Thoracic aorta (tissue), 2 donors: ENCODE measurements around the gene CUL4A. TPM values are rescaled to one million over a fixed set of nuclear protein-coding genes. Genes with fewer than 3 reads are reported as not detected.

Experiments used
- ATAC-seq: fragments of 150-250 bp; one replicate; pipeline ENCODE4 v1.8.0; 2017; ENCODE audit warnings: low read depth; ENCODE audit not compliant: insufficient number of reproducible peaks, low FRiP score
- DNase-seq: peaks from one replicate; pipeline ENCODE4 v3.0.0-alpha.2; 2020; ENCODE audit warnings: low spot score
- H3K27ac ChIP-seq, 2 donors: fragments of 200-600 bp; sonication (generic); 1 replicate in 1 of 2; 2 replicates in 1 of 2; pipeline ENCODE4 v1.5.1; 2016; ENCODE audit warnings: mild to moderate bottlenecking in 2 of 2, moderate library complexity in 2 of 2
- H3K27me3 ChIP-seq: fragments of 200-600 bp; sonication (generic); replicated peaks from 2 replicates; pipeline ENCODE4 v1.6.0; 2016; ENCODE audit warnings: mild to moderate bottlenecking; ENCODE audit not compliant: insufficient read depth
- H3K36me3 ChIP-seq: fragments of 200-600 bp; sonication (generic); one replicate; pipeline ENCODE4 v1.5.1; 2016
- H3K4me1 ChIP-seq, 2 donors: fragments of 200-600 bp; sonication (generic); 1 replicate in 1 of 2; 2 replicates in 1 of 2; pipeline versions ENCODE4 v1.5.1 to v1.6.0; 2016; ENCODE audit warnings: low read depth in 2 of 2, mild to moderate bottlenecking in 1 of 2; ENCODE audit not compliant: control insufficient read depth in 1 of 2
- H3K4me3 ChIP-seq: fragments of 200-600 bp; sonication (generic); 2 replicates; pipeline ENCODE4 v1.5.1; 2016; ENCODE audit warnings: mild to moderate bottlenecking
- H3K9me3 ChIP-seq: fragments of 200-600 bp; sonication (generic); 2 replicates; pipeline ENCODE4 v1.5.1; 2016
- CTCF ChIP-seq: fragments of 200-600 bp; sonication (generic); IDR thresholded peaks from one replicate; pipeline ENCODE4 v1.5.1; 2019; ENCODE audit warnings: antibody characterized with exemption
- total RNA-seq, 2 donors: library from RNA; depleted of rRNA; stranded (reverse); fragments of >200 nt; gene quantifications; one replicate each; pipeline versions ENCODE4 v1.1.0 to v1.2.3, GENCODE V29; 2016

The CUL4A gene
- total RNA-seq, 2 donors from 2014 or later = 112 to 156 TPM

GRCh38 chr13:113179374-113180230, 29.8 kb upstream of the CUL4A start:
- DNase-seq (no peak), ATAC-seq (no peak)
- H3K4me1 ChIP-seq = no peaks in the 10 kb centered on the region
- H3K27me3 ChIP-seq = no peaks in the 10 kb centered on the region
- H3K4me3 ChIP-seq = no peak overlapping the region
- no peak for TF ChIP-seq CTCF
- peaks cover 74% of the 10 kb centered on the region for H3K36me3 ChIP-seq
- H3K9me3 ChIP-seq = no peaks in the 10 kb centered on the region
- H3K27ac ChIP-seq = no peak overlapping the region

GRCh38 chr13:113182046-113182445, 27.4 kb upstream of the CUL4A start:
- no peak for TF ChIP-seq CTCF
- DNase-seq (no peak), ATAC-seq (no peak)
- H3K36me3 ChIP-seq = peaks cover 66% of the 10 kb centered on the region
- no peaks in the 10 kb centered on the region for H3K9me3 ChIP-seq
- no peak overlapping the region for H3K4me3 ChIP-seq
- no peaks in the 10 kb centered on the region for H3K27me3 ChIP-seq
- no peak overlapping the region for H3K27ac ChIP-seq
- no peaks in the 10 kb centered on the region for H3K4me1 ChIP-seq

DNA sequence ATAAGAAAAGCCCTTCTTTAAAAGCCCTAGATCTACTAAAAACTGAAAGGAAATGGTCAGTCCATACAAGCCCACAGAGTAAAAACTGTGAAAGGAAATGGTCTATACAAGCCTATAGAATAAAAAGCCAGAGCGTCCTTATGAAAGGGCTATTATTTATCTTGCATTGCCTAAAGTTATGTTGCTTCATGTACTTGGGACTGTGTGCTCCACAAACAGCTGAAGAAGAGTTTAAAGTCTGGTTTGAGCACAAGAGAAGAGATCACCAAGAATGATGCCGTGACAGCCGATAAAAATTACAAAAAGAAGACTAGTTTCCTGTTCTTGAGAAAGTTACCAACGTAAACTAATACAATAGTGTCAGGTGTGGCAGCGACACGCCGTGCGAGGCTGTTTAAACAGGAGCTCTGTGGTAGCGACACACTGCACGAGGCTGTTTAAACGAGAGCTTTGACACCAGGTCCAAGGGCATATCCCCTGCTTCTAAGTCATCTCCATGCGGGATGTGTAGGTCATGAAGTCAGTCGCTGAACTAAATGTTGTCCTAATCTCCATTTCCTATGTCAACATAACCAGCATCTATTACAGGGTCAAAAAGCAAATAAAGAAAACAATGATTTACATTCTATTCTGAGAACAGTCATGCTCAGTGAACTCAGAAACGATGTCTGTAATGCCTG, 25.8 kb upstream of the CUL4A start:
- Histone ChIP-seq H3K4me1 (no peaks in the 10 kb centered on the region), H3K9me3 (no peaks in the 10 kb centered on the region), H3K27me3 (no peaks in the 10 kb centered on the region), H3K4me3 (no peak overlapping the region), H3K27ac (no peak overlapping the region), H3K36me3 (peaks cover 57% of the 10 kb centered on the region)
- no peak for ATAC-seq
- DNase-seq = no peak
- no peak for TF ChIP-seq CTCF

GRCh38 chr13:113184568-113185440, 24.6 kb upstream of the CUL4A start:
- Histone ChIP-seq H3K27ac (no peak overlapping the region), H3K4me3 (no peak overlapping the region), H3K9me3 (no peaks in the 10 kb centered on the region), H3K36me3 (peaks cover 44% of the 10 kb centered on the region), H3K4me1 (no peaks in the 10 kb centered on the region), H3K27me3 (no peaks in the 10 kb centered on the region)
- no peak for ATAC-seq
- DNase-seq = no peak
- no peak for TF ChIP-seq CTCF
